HepG2 (cell line): Measurements from ENCODE around the gene PLEKHG4. TPM values are rescaled to one million over a fixed set of nuclear protein-coding genes. Genes with fewer than 3 reads are reported as not detected.

Source experiments
- ETS1 ChIP-seq: sonication (generic); formaldehyde crosslinking; IDR thresholded peaks from 2 replicates; pipeline ENCODE4 v1.4.0; 2020; ENCODE audit warnings: missing genetic modification reagents
- GFI1 ChIP-seq: sonication (generic); formaldehyde crosslinking; IDR thresholded peaks from 2 replicates; pipeline ENCODE4 v1.5.0; 2020; ENCODE audit warnings: missing genetic modification reagents, mild to moderate bottlenecking, borderline replicate concordance
- MXI1 ChIP-seq: IDR thresholded peaks from 3 replicates; pipeline ENCODE4 v1.6.1; 2012; ENCODE audit warnings: low read depth, low read length, inconsistent platforms, borderline replicate concordance
- RBM39 ChIP-seq: fragments of 200-400 bp; formaldehyde crosslinking; IDR thresholded peaks from one replicate; pipeline ENCODE4 v1.6.1; 2018; ENCODE audit warnings: antibody characterized with exemption, mild to moderate bottlenecking, low read depth, low read length; ENCODE audit not compliant: poor library complexity, severe bottlenecking
- SIN3B ChIP-seq: fragments of 150-350 bp; IDR thresholded peaks from 2 replicates; pipeline ENCODE4 v1.6.1; 2014; ENCODE audit warnings: low read length
- TCF7L2 ChIP-seq: IDR thresholded peaks from 2 replicates; pipeline ENCODE4 v1.6.1; 2011; ENCODE audit warnings: mild to moderate bottlenecking, low read depth, low read length, moderate library complexity
- ZBTB20 ChIP-seq: sonication (generic); formaldehyde crosslinking; IDR thresholded peaks from 2 replicates; pipeline ENCODE4 v1.8.1; 2023; ENCODE audit warnings: missing genetic modification reagents, low read depth, mild to moderate bottlenecking, borderline replicate concordance
- ZNF12 ChIP-seq: sonication (generic); formaldehyde crosslinking; IDR thresholded peaks from 2 replicates; pipeline ENCODE4 v1.5.0; 2020; ENCODE audit warnings: missing genetic modification reagents
- ZNF333 ChIP-seq: sonication (generic); formaldehyde crosslinking; IDR thresholded peaks from 2 replicates; pipeline ENCODE4 v1.4.0; 2020; ENCODE audit warnings: mild to moderate bottlenecking, missing genetic modification reagents, borderline replicate concordance
- ZNF451 ChIP-seq: sonication (generic); formaldehyde crosslinking; IDR thresholded peaks from 2 replicates; pipeline ENCODE4 v1.5.0; 2020; ENCODE audit warnings: mild to moderate bottlenecking, missing genetic modification reagents
- ZNF569 ChIP-seq: sonication (generic); formaldehyde crosslinking; IDR thresholded peaks from 2 replicates; pipeline ENCODE4 v1.5.0; 2020; ENCODE audit warnings: mild to moderate bottlenecking, missing genetic modification reagents, moderate library complexity, borderline replicate concordance
- ZNF598 ChIP-seq: sonication (generic); formaldehyde crosslinking; IDR thresholded peaks from 2 replicates; pipeline ENCODE4 v1.5.1; 2020; ENCODE audit warnings: mild to moderate bottlenecking, missing genetic modification reagents, borderline replicate concordance
- ZNF724P ChIP-seq: sonication (generic); formaldehyde crosslinking; IDR thresholded peaks from 2 replicates; pipeline ENCODE4 v1.8.0; 2022; ENCODE audit warnings: missing genetic modification reagents, borderline replicate concordance
- polyA plus RNA-seq, 8 experiments: library from polyadenylated mRNA; depleted of rRNA in 3 of 8; stranded (reverse) in 7 of 8; unstranded in 1 of 8; fragments of >200 nt; fragmentation: Illumina TruSeq in 4 of 8; extraction: Trizol in 4 of 8; gene quantifications; 2 replicates each; pipeline versions ENCODE4 v1.2.1 to v1.2.3, GENCODE V29; 2011 to 2016; ENCODE audit warnings: low read depth in 4 of 8, missing spikeins in 1 of 8, mixed read lengths in 1 of 8; ENCODE audit not compliant: insufficient read depth in 1 of 8
- total RNA-seq, 5 experiments: library from RNA; depleted of rRNA; stranded (reverse); fragments of >200 nt; fragmentation: Illumina TruSeq; extraction: Trizol; gene quantifications; 2 replicates each; pipeline ENCODE4 v1.2.3, GENCODE V29; 2016; ENCODE audit warnings: low read depth in 1 of 5
- TF ChIP-seq, protein P1 (sequence below): sonication (generic); formaldehyde crosslinking; IDR thresholded peaks from 2 replicates; pipeline ENCODE4 v1.5.1; 2020; ENCODE audit warnings: missing genetic modification reagents, mild to moderate bottlenecking, borderline replicate concordance
- TF ChIP-seq, protein P2 (sequence below): sonication (generic); formaldehyde crosslinking; IDR thresholded peaks from 2 replicates; pipeline ENCODE4 v1.5.1; 2020; ENCODE audit warnings: mild to moderate bottlenecking, missing genetic modification reagents, moderate library complexity
- TF ChIP-seq, protein P3 (sequence below): sonication (generic); formaldehyde crosslinking; IDR thresholded peaks from 2 replicates; pipeline ENCODE4 v1.8.1; 2023; ENCODE audit warnings: missing genetic modification reagents, mild to moderate bottlenecking, borderline replicate concordance
- TF ChIP-seq, protein P4 (sequence below): sonication (generic); formaldehyde crosslinking; IDR thresholded peaks from 2 replicates; pipeline ENCODE4 v1.4.0; 2020; ENCODE audit warnings: missing genetic modification reagents, borderline replicate concordance

PLEKHG4 gene
- total and polyA plus RNA-seq, 2 of the 13 experiments (the other 11 are each of a cell fraction or from before 2014, with no cell fraction given): 7.1 to 13.6 TPM

DNA sequence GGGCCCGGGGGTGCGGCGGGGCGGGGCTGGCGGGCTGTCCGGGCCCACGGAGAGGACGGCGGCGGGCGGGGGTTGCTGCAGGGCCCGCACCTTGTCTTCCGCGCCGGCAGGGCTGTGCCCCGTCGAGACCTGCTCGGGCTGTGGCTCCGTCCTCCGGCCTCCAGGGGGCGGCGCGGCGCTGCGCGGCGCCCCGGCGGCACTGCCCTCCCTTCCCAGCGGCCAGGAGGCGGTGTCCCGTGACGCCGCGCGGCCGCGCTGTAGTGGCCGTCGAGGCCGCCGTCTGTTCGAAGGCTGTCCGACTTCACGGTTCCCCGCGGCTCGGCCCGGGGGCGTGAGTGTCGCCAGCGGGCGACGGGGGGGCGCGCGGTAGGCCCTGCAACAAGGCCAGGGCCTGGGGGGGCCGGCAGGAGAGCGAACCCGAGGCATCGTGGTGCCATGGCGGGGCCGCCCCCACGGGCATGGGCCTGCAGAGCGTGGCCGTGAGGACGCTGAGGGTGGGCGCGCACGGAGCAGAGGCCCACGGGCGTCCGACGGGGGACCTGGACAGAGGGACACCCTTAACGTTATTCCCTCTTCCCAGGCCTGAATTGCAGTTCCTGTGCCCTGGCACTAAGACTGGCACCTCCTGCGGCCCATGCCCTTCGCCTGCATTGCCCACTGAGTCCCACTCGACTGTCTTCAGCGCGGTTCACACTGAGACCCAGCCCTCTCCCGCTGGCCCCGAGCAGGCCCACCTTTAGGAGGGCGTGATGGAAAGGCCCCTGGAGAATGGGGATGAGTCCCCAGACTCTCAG lies at the start of gene PLEKHG4 (continued):
- TF ChIP-seq, protein P1, sequence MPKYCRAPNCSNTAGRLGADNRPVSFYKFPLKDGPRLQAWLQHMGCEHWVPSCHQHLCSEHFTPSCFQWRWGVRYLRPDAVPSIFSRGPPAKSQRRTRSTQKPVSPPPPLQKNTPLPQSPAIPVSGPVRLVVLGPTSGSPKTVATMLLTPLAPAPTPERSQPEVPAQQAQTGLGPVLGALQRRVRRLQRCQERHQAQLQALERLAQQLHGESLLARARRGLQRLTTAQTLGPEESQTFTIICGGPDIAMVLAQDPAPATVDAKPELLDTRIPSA: no peak
- TF ChIP-seq TCF7L2 (no peak), ZNF569 (CRISPR knock-in tag) (no peak), SIN3B (0 out of 2 replicates have a peak, but pooled peaks have one; percentile 51), ZNF333 (0 out of 2 replicates have a peak, but pooled peaks have one; percentile 23), GFI1 (CRISPR knock-in tag) (peak; percentile 70; the same call in 1 of the 2 replicates), RBM39 (peak; percentile 76), ETS1 (CRISPR knock-in tag) (no peak; the same call in 1 of the 2 replicates), ZNF12 (no peak), ZNF451 (CRISPR knock-in tag) (peak; percentile 94), MXI1 (peak; percentile 53; the same call in 2 of the 3 replicates), ZBTB20 (CRISPR knock-in tag) (peak; percentile 65; the same call in 1 of the 2 replicates), ZNF724P (peak; percentile 76; the same call in 1 of the 2 replicates), ZNF598 (CRISPR knock-in tag) (peak; percentile 79; the same call in 1 of the 2 replicates)
- TF ChIP-seq, protein P2, sequence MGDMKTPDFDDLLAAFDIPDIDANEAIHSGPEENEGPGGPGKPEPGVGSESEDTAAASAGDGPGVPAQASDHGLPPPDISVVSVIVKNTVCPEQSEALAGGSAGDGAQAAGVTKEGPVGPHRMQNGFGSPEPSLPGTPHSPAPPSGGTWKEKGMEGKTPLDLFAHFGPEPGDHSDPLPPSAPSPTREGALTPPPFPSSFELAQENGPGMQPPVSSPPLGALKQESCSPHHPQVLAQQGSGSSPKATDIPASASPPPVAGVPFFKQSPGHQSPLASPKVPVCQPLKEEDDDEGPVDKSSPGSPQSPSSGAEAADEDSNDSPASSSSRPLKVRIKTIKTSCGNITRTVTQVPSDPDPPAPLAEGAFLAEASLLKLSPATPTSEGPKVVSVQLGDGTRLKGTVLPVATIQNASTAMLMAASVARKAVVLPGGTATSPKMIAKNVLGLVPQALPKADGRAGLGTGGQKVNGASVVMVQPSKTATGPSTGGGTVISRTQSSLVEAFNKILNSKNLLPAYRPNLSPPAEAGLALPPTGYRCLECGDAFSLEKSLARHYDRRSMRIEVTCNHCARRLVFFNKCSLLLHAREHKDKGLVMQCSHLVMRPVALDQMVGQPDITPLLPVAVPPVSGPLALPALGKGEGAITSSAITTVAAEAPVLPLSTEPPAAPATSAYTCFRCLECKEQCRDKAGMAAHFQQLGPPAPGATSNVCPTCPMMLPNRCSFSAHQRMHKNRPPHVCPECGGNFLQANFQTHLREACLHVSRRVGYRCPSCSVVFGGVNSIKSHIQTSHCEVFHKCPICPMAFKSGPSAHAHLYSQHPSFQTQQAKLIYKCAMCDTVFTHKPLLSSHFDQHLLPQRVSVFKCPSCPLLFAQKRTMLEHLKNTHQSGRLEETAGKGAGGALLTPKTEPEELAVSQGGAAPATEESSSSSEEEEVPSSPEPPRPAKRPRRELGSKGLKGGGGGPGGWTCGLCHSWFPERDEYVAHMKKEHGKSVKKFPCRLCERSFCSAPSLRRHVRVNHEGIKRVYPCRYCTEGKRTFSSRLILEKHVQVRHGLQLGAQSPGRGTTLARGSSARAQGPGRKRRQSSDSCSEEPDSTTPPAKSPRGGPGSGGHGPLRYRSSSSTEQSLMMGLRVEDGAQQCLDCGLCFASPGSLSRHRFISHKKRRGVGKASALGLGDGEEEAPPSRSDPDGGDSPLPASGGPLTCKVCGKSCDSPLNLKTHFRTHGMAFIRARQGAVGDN (CRISPR knock-in tag): peak; percentile 97
- TF ChIP-seq, protein P3, sequence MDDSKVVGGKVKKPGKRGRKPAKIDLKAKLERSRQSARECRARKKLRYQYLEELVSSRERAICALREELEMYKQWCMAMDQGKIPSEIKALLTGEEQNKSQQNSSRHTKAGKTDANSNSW (CRISPR knock-in tag): no peak
- TF ChIP-seq, protein P4, sequence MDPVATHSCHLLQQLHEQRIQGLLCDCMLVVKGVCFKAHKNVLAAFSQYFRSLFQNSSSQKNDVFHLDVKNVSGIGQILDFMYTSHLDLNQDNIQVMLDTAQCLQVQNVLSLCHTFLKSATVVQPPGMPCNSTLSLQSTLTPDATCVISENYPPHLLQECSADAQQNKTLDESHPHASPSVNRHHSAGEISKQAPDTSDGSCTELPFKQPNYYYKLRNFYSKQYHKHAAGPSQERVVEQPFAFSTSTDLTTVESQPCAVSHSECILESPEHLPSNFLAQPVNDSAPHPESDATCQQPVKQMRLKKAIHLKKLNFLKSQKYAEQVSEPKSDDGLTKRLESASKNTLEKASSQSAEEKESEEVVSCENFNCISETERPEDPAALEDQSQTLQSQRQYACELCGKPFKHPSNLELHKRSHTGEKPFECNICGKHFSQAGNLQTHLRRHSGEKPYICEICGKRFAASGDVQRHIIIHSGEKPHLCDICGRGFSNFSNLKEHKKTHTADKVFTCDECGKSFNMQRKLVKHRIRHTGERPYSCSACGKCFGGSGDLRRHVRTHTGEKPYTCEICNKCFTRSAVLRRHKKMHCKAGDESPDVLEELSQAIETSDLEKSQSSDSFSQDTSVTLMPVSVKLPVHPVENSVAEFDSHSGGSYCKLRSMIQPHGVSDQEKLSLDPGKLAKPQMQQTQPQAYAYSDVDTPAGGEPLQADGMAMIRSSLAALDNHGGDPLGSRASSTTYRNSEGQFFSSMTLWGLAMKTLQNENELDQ (CRISPR knock-in tag): no peak
